OCI-LY3 (cell line): ENCODE measurements around the gene ALPG.

ENCODE experiments used
- EZH2phosphoT487 ChIP-seq: fragments of 200-600 bp; shearing (Covaris generic); IDR thresholded peaks from 2 replicates; pipeline ENCODE4 v1.6.1; 2018; ENCODE audit warnings: antibody characterized with exemption, mixed run types, low read depth
- TF ChIP-seq, protein P1 (sequence below): fragments of 200-600, 300-600 bp; sonication (generic); IDR thresholded peaks from 2 replicates; pipeline ENCODE4 v1.5.1; 2014; ENCODE audit warnings: antibody characterized with exemption, low read length, low read depth

DNA sequence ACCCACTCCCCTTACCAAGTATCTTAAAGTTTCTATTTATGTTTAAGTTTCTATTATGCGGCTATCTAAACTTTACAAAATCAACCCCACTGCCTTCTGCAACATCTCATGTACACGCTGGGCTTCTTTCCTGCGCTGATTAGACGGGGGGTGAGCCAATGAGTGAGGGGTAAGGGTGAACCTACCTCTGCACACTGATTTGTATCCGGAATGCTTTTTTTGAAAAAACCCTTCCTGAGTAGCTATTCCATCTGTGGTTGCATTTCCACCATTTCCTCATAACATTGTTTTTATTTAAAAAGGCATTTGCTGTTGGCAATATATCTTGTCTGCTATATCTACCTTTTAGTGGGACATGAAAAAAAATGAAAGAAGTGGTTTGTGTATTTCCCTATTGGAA, 6.3 kb downstream of the ALPG start:
- TF ChIP-seq, protein P1, sequence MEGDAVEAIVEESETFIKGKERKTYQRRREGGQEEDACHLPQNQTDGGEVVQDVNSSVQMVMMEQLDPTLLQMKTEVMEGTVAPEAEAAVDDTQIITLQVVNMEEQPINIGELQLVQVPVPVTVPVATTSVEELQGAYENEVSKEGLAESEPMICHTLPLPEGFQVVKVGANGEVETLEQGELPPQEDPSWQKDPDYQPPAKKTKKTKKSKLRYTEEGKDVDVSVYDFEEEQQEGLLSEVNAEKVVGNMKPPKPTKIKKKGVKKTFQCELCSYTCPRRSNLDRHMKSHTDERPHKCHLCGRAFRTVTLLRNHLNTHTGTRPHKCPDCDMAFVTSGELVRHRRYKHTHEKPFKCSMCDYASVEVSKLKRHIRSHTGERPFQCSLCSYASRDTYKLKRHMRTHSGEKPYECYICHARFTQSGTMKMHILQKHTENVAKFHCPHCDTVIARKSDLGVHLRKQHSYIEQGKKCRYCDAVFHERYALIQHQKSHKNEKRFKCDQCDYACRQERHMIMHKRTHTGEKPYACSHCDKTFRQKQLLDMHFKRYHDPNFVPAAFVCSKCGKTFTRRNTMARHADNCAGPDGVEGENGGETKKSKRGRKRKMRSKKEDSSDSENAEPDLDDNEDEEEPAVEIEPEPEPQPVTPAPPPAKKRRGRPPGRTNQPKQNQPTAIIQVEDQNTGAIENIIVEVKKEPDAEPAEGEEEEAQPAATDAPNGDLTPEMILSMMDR, result no peak
- TF ChIP-seq EZH2phosphoT487, result no peak
